GM18526 (cell line): Measurements from ENCODE around the gene SDC1.

ENCODE experiments used
- POLR2A ChIP-seq: IDR thresholded peaks from 3 replicates; pipeline ENCODE4 v1.6.1; 2011; ENCODE audit not compliant: insufficient read length; ENCODE audit errors: extremely low read depth

Gene SDC1

DNA sequence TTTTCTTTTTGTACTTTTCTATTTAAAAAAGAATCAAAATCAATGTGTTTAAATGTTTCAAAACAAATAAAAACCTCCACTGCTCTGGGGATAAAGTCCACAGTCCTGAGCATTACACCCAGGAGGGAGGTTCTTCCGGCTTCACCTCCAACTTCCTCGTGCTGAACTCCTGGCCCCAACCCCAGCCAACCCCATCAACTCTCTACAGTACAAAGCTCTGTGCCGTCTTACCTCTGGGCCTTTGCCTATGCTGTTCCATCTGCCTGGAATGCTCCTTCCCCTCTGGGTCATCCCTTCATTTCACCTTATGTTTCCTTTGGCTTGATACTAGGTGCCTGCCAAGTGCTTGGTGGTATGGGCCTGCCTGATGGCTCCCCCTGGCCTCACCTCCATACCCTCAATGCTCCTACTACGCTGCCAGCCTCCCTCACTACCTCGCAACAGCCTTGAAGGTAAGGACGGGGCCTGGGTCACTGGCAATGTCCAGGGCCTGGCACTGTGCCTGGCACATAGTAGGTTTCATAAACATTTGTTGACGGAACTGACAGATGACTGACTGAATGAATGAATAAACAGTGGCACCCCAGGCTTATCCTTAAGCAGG lies 28.8 kb downstream of the SDC1 start:
- no peak for TF ChIP-seq POLR2A

DNA sequence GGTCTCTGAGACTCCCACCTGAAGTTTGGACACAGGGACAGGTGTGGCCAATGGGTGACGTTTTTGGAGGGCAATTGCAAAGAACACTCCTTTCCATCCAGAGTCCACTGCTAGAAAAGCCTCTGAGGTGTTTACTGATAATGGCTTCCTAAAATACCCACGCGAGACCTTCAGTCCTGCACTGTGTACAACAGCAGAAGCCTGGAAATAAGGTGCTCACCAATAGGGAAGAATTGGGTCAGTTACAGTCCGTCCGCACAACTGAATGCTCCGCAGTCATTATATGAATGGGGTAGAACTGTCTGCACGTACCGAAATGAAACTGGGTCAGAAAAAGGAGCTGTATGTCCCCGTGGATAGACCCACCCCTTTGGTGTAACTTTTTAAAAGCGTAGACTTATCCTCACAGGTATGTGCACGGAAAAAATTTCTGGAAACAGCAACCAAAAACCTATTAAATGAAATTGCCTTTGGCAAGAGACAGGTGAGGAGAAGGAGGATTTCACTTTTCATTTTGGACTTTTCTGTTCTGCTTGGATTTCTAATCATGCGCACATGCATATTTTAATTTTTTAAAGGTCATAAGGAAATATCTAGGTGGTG lies 29.4 kb downstream of the SDC1 start:
- no peak for TF ChIP-seq POLR2A

- no peak for TF ChIP-seq POLR2A
Observed at GRCh38 chr2:20194097-20195015, 30.6 kb downstream of the SDC1 start.

GRCh38 chr2:20193185-20193584 lies 31.7 kb downstream of the SDC1 start:
- no peak for TF ChIP-seq POLR2A

- no peak for TF ChIP-seq POLR2A
Observed at GRCh38 chr2:20192781-20193180, 32.1 kb downstream of the SDC1 start.

- no peak for TF ChIP-seq POLR2A
Observed at GRCh38 chr2:20191714-20192569, 33.0 kb downstream of the SDC1 start.

GRCh38 chr2:20190876-20191713 lies 33.8 kb downstream of the SDC1 start:
- no peak for TF ChIP-seq POLR2A

GRCh38 chr2:20190170-20190569 lies 34.8 kb downstream of the SDC1 start:
- TF ChIP-seq POLR2A, result no peak

DNA sequence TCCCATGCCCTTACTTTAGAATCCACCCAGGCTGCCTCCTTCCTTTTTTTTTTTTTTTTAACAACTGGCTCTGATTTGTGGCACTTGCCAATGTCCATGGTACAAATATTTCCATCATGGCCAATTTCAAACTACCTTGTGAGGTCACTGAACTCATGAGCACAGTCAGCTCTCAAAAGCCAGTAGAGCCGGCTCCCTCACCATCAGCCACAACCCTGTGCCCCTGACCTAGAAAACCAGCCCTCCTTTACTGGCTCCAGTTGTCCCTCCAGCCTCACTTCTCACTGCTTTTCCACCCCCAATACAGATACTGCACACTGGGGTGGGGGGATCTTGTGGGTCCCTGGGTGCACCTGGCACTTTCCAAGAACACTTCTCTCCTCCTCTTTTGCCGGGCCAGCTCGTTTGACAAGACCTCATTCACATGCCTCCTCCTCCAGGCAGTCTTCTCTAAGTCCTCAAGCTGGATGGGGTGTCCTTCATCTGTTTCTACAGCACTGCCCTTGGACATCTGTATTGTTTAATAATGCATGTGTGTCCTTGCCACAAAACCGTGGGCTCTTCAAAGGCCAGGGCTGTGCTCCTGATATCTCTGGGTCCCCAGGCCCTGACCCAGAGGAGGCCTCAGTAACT lies 35.5 kb downstream of the SDC1 start:
- no peak for TF ChIP-seq POLR2A

DNA sequence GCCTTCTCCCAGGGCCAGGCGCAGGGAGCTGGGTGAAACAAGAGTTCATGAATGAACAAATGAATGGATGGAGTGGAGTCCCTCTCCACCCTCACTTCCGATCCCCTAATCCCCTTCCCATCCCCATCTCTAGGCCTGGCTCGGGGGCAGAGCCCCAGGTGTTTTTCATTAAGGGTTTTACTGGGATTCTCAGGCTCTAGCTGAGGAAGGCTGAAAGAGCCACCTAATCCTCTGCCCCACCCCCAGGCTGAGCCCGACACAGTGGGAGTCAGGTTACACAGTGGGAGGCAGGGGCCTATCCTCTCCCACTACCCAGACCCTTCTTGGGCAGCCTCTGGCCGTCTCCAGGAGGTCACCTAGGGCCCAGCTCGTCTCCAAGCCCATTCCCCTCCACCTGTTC lies 36.1 kb downstream of the SDC1 start:
- no peak for TF ChIP-seq POLR2A

- TF ChIP-seq POLR2A, result no peak
Observed at GRCh38 chr2:20188201-20188600, 36.7 kb downstream of the SDC1 start.

DNA sequence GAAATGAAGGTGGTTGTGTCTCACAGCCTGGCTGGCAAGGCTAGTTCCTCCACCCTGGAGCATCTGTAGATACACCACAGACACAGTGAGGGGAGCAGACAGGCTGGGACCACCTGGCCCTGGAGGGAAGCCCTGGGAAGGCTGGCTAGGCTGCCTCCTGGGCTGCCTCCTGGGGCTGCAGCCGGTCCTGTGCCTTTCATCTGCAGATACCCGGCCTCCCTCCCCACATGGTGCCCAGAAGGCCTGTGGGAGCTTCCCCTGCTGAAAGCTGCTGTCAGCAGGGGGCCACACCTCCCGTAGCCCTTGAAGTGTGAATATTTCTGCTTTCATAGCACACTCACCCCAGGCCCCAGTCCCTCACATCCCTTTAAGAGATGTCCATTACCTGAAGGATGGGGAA lies 37.6 kb downstream of the SDC1 start:
- TF ChIP-seq POLR2A, result no peak

- no peak for TF ChIP-seq POLR2A
Observed at GRCh38 chr2:20186855-20187187, 38.1 kb downstream of the SDC1 start.

GRCh38 chr2:20186078-20186854 lies 38.7 kb downstream of the SDC1 start:
- TF ChIP-seq POLR2A, result no peak
